ENCODE data around the gene RANBP3.

GRCh38 chr19:5905114-5905778 lies 72.7 kb downstream of the RANBP3 start:
- TF ChIP-seq, protein P1, sequence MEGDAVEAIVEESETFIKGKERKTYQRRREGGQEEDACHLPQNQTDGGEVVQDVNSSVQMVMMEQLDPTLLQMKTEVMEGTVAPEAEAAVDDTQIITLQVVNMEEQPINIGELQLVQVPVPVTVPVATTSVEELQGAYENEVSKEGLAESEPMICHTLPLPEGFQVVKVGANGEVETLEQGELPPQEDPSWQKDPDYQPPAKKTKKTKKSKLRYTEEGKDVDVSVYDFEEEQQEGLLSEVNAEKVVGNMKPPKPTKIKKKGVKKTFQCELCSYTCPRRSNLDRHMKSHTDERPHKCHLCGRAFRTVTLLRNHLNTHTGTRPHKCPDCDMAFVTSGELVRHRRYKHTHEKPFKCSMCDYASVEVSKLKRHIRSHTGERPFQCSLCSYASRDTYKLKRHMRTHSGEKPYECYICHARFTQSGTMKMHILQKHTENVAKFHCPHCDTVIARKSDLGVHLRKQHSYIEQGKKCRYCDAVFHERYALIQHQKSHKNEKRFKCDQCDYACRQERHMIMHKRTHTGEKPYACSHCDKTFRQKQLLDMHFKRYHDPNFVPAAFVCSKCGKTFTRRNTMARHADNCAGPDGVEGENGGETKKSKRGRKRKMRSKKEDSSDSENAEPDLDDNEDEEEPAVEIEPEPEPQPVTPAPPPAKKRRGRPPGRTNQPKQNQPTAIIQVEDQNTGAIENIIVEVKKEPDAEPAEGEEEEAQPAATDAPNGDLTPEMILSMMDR (IDR thresholded peaks at IDR 0.05): no peak
- no peak for TF ChIP-seq POLR2AphosphoS5 (IDR thresholded peaks at IDR 0.05)
- no peak for TF ChIP-seq EP300 (IDR thresholded peaks at IDR 0.05)
- no peak for TF ChIP-seq POLR2A (IDR thresholded peaks at IDR 0.05)
